Measurements from ENCODE around the gene CRYBA2. TPM values are rescaled to one million over a fixed set of nuclear protein-coding genes. Genes with fewer than 3 reads are reported as not detected.

The CRYBA2 gene
- total and polyA plus RNA-seq, 7 donors = 1.4 to 10.8 (median 5.5) TPM; not detected in 4

DNA sequence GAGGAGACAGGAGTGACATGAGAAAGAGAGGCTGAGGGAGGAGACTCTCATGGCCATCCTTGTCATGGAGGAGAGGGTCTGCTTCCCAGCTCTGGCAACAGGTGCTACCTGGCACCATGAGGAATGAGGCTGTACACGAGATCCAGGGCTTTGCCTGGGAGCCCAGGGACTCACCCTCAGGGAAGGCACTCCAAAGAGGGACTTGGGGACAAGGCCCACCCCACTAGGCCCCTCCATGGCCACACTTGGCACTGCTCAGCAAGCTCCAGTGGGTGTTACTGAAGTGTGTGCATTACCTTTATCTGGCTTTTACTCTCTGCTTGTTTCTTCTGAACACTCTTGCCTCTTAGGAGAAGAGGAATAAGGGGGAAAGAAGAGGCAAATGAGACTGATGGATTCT lies 45.4 kb upstream of the CRYBA2 start:
- H3K36me3 ChIP-seq = no peaks in the 10 kb centered on the region
- WGBS, 2 donors = 22 to 24% methylated on average over 1 of the region's 1 CpG
- no peak overlapping the region for H3K27ac ChIP-seq
- no peak overlapping the region for H3K4me3 ChIP-seq
- no peaks in the 10 kb centered on the region for H3K9me3 ChIP-seq
- peaks cover 0 to 8% (median 0%) of the 10 kb centered on the region in 4 donors for H3K4me1 ChIP-seq
- peaks cover 12 to 65% (median 31%) of the 10 kb centered on the region in 3 donors for H3K27me3 ChIP-seq
- TF ChIP-seq POLR2AphosphoS5 (IDR thresholded peaks at IDR 0.05) (no peak), EP300 (IDR thresholded peaks at IDR 0.05) (no peak), POLR2A (IDR thresholded peaks at IDR 0.05) (no peak)
- TF ChIP-seq, protein P1, sequence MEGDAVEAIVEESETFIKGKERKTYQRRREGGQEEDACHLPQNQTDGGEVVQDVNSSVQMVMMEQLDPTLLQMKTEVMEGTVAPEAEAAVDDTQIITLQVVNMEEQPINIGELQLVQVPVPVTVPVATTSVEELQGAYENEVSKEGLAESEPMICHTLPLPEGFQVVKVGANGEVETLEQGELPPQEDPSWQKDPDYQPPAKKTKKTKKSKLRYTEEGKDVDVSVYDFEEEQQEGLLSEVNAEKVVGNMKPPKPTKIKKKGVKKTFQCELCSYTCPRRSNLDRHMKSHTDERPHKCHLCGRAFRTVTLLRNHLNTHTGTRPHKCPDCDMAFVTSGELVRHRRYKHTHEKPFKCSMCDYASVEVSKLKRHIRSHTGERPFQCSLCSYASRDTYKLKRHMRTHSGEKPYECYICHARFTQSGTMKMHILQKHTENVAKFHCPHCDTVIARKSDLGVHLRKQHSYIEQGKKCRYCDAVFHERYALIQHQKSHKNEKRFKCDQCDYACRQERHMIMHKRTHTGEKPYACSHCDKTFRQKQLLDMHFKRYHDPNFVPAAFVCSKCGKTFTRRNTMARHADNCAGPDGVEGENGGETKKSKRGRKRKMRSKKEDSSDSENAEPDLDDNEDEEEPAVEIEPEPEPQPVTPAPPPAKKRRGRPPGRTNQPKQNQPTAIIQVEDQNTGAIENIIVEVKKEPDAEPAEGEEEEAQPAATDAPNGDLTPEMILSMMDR (IDR thresholded peaks at IDR 0.05) = no peak
- intact Hi-C loops (cut with DNase I) = no loop called here
- DNase-seq = no peak

DNA sequence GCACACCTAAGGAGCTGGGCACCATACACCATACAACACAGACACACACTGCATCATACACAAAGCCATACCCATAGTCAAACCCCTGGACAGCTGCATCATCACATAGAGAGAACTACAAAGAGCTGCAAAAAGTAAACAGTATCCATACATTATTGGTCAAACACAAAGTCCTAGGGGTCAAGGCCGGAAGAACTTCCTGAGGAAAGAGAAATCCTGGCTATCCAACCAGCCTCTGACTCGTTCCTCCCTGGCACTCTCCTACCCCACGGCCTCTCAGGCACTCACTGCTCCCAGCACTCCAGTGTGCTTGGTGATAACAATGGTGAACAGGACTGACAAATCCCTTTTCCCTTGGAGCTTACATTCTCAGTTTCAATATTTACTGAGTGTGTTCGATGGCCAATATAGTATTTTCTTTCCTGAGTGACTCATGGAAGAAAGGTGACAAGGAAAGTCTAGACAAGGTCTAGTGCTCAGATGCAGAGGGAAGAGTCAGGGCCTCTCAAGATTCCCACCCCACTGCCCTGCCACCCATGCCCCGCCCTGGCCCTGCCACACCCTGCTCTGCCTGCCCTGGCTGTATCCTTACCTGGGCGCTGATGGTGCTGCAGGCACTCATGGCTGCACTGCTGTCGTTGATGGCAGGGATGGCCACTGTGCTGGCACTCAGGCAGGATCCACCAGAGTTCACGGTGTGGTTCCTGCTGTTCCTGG lies 44.7 kb upstream of the CRYBA2 start:
- Histone ChIP-seq H3K27me3 (peaks cover 12 to 63% (median 27%) of the 10 kb centered on the region in 3 donors), H3K9me3 (no peaks in the 10 kb centered on the region), H3K36me3 (no peaks in the 10 kb centered on the region), H3K27ac (no peak overlapping the region), H3K4me1 (peaks cover 0 to 8% (median 0%) of the 10 kb centered on the region in 4 donors), H3K4me3 (no peak overlapping the region)
- 22 to 51% methylated on average over 8 of the region's 8 CpGs for WGBS, 2 donors
- DNase-seq = no peak
- TF ChIP-seq EP300 (IDR thresholded peaks at IDR 0.05) = no peak
- TF ChIP-seq, protein P1 (IDR thresholded peaks at IDR 0.05) = no peak
- TF ChIP-seq POLR2AphosphoS5 (IDR thresholded peaks at IDR 0.05) = no peak
- no peak for TF ChIP-seq POLR2A (IDR thresholded peaks at IDR 0.05)
- intact Hi-C loops (cut with DNase I) = no loop called here

GRCh38 chr2:219035942-219036341 lies 42.7 kb upstream of the CRYBA2 start:
- intact Hi-C loops (cut with DNase I) = no loop called here

GRCh38 chr2:219034823-219035222 lies 41.6 kb upstream of the CRYBA2 start:
- WGBS, 2 donors = 30 to 58% methylated on average over 6 of the region's 6 CpGs
- Histone ChIP-seq H3K27me3 (peaks cover 4 to 61% (median 18%) of the 10 kb centered on the region in 3 donors), H3K9me3 (no peaks in the 10 kb centered on the region), H3K4me1 (no peaks in the 10 kb centered on the region), H3K27ac (no peak overlapping the region), H3K36me3 (no peaks in the 10 kb centered on the region), H3K4me3 (no peak overlapping the region)
- intact Hi-C loops (cut with DNase I) = no loop called here
- no peak for DNase-seq
- TF ChIP-seq, protein P1 (IDR thresholded peaks at IDR 0.05) = no peak
- TF ChIP-seq POLR2A (IDR thresholded peaks at IDR 0.05) (no peak), EP300 (IDR thresholded peaks at IDR 0.05) (no peak), POLR2AphosphoS5 (IDR thresholded peaks at IDR 0.05) (no peak)

More at GRCh38 chr2:219035942-219036341, 42.7 kb upstream of the CRYBA2 start:
- no peaks in the 10 kb centered on the region for H3K4me1 ChIP-seq
- H3K27me3 ChIP-seq = peaks cover 2 to 61% (median 14%) of the 10 kb centered on the region in 3 donors
- 94% methylated on average over 2 of the region's 2 CpGs for WGBS, 2 donors
- DNase-seq = no peak
- H3K4me3 ChIP-seq = no peak overlapping the region
- H3K36me3 ChIP-seq = no peaks in the 10 kb centered on the region
- TF ChIP-seq POLR2A (IDR thresholded peaks at IDR 0.05) (no peak), EP300 (IDR thresholded peaks at IDR 0.05) (no peak), POLR2AphosphoS5 (IDR thresholded peaks at IDR 0.05) (no peak)
- TF ChIP-seq, protein P1 (IDR thresholded peaks at IDR 0.05) = no peak
- H3K27ac ChIP-seq = no peak overlapping the region
- no peaks in the 10 kb centered on the region for H3K9me3 ChIP-seq
